GM18909 (cell line): ENCODE data around the gene LMCD1.

Experiments used
- ATAC-seq: cut with Tn5 transposase; IDR thresholded peaks from one replicate; pipeline ENCODE4 v1.9.1; 2021; ENCODE audit warnings: mild to moderate bottlenecking; ENCODE audit not compliant: unreplicated experiment, poor library complexity

Gene LMCD1

GRCh38 chr3:8556473-8556869 is 54.8 kb downstream of the LMCD1 start:
- ATAC-seq, result no peak

- ATAC-seq, result no peak
Measured at GRCh38 chr3:8557298-8557697, 55.7 kb downstream of the LMCD1 start.

DNA sequence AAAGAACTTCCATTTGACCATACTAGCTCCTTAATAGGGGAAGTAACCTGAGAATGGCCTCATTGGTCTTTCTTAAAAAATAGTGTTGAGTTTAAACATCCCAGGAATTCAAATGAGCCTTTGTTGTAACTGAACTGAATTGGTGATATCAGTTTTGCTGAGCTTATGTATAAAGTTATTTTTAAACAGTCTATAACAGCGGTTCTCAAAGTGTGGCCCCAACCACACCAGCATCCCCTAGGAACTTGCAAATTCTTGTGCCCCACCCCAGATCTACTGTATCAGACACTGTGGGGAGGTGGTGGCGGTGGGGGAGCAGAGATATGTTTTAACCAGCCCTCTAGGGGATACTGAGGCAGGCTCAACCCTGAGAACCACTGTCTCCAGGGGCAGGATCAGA is 57.0 kb downstream of the LMCD1 start:
- ATAC-seq, result no peak

- ATAC-seq, result no peak
Measured at GRCh38 chr3:8559351-8559750, 57.7 kb downstream of the LMCD1 start.

GRCh38 chr3:8560366-8561007 is 58.9 kb downstream of the LMCD1 start:
- no peak for ATAC-seq

DNA sequence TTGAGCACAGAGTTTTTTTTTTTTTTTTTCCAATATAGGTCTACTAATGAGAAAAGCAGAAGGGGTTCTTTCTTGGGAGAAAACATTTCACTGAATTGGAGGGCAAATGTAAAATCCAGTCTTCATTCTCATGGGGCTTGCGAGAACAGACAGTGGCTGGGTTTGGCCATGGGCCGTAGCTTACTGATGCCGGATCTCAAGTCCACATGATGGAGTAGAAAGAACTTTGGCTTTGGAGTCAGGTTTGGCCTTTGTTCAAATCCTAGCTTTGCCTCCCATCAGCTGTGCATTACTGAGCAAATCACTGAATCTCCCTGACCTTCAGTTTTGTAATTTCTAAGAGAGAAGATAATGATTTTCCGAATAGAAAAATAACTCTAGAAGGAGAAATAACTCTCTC is 59.7 kb downstream of the LMCD1 start:
- no peak for ATAC-seq

GRCh38 chr3:8562081-8562595 is 60.5 kb downstream of the LMCD1 start:
- ATAC-seq, result no peak

- no peak for ATAC-seq
Measured at GRCh38 chr3:8563146-8563545, 61.5 kb downstream of the LMCD1 start.

- ATAC-seq, result no peak
Measured at GRCh38 chr3:8563597-8563996, 62.0 kb downstream of the LMCD1 start.

- ATAC-seq, result no peak
Measured at GRCh38 chr3:8565376-8565775, 63.8 kb downstream of the LMCD1 start.

- no peak for ATAC-seq
Measured at GRCh38 chr3:8567784-8568575, 66.4 kb downstream of the LMCD1 start.

- ATAC-seq, result peak; percentile 48
Measured at GRCh38 chr3:8571256-8571655, 69.6 kb downstream of the LMCD1 start.

GRCh38 chr3:8573342-8573926 is 71.8 kb downstream of the LMCD1 start:
- no peak for ATAC-seq

- no peak for ATAC-seq
Measured at GRCh38 chr3:8574040-8574669, 72.5 kb downstream of the LMCD1 start.

- no peak for ATAC-seq
Measured at GRCh38 chr3:8574670-8575322, 73.2 kb downstream of the LMCD1 start.

DNA sequence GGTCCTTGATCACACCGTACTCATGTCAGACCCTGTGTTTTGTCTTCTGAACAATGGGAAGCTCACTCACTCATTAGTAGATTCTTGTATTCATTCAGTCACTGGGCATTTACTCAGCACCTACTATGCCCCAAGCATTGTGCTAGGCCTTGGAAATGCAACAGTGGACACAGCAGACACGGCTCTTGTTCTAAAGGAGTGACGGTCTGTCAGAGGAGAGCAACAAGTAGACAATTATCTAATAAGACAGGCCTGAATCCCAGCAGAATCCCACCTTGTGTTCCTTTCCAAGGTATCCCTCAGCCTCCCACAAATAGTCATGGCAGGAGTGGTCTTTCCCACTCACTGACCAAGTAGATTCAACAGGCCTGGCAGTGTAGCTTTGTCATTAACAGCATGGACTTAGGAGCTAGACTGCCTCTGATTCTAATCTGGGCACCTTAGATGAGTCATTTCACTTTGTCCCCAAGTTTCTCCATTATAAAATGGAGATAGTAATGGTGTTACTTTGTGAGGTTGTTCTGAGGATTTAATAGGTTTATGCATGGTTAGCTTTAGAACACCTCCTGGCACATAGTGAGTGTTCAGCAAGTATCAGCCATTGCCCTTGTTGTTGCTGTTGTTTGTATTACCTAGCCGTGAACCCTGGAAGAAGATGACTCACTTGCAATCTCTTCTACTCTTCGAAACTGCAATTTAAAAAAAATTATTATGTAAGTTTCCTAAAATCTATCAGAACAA is 73.9 kb downstream of the LMCD1 start:
- ATAC-seq, result no peak

- no peak for ATAC-seq
Measured at GRCh38 chr3:8576436-8576835, 74.8 kb downstream of the LMCD1 start.

DNA sequence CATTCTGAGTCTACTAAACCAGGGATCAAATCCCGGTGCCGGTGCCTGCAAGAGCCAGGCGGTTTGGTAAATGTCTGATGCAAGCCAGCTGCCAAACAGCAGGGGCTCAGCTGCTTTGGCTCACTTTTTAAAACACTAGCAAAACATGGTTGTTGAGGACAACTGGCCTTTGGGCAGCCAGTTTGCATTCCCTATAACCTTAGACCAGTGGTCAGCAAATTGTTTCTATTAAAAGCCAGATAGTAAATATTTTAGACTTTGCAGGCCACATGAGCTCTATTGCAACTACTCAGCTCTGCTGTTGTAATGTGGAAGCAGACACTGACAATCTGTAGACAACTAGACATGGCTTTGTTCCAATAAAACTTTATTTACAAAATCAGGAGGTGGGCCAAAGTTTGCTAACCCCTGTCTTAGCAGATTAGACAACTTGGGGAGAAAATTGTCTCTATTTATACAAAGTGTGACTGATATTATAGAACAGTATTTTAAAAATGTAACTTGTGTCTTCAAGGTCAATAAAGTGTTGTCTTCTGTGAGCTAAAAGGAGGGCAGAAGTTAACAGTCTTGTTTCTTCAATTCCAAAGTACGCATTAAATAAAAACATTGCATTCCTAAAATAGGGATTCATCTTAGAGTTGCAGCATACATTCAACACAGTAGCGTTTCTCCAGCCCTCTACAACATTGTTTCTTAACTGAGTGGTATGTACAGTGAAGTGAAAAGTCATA is 75.4 kb downstream of the LMCD1 start:
- no peak for ATAC-seq

DNA sequence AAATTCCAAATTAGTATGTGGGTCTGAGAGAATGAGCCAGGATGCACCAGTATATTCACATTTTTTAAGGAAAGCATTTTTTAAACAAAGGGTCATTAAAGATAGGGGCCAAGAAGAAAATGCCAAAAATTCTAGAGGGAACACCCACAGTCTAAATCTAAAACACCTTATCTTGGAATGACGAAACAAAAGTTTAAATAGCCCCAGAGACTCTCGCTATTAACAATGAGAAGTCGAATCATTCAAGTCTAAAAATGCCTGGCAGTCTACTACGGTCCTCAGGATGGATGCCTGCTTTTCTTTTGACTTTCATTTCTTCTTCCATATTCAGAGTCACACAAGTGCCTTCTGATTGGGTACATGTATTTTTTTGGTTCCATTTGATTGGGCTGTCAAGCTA is 76.7 kb downstream of the LMCD1 start:
- ATAC-seq, result no peak
